ENCODE results near the gene SLC2A4. TPM values are rescaled to one million over a fixed set of nuclear protein-coding genes. Genes with fewer than 3 reads are reported as not detected.

SLC2A4 gene
- total and polyA plus RNA-seq, 2 experiments from 2014 or later, result 6.3 to 13.6 TPM

GRCh38 chr17:7241783-7242716 lies 39.5 kb upstream of the SLC2A4 start, which contains the start of gene GABARAP:
GABARAP (minus strand) TSS chr17:7242449; CDS start chr17:7242330, 119 bp downstream.
- Histone ChIP-seq H3K36me3 (ENCODE audit: insufficient read depth) (peaks cover 19% of the 10 kb centered on the region; the same call in 1 of the 2 replicates), H3K27me3 (ENCODE audit: insufficient read depth) (no peaks in the 10 kb centered on the region), H3K27ac (ENCODE audit: low read depth) (peak within 1 kb of the TSS; percentile 93), H4K20me1 (replicated peaks; ENCODE audit: insufficient read depth) (peaks cover 5% of the 10 kb centered on the region), H3K4me2 (peak within 1 kb of the TSS; percentile 81), H3K4me3 (peak within 1 kb of the TSS; percentile 78), H3K79me2 (replicated peaks; ENCODE audit: insufficient read depth) (peaks cover 38% of the 10 kb centered on the region), H3K9me2 (ENCODE audit: insufficient read depth) (no peaks in the 10 kb centered on the region), H3K4me1 (ENCODE audit: insufficient read depth) (peaks cover 25% of the 10 kb centered on the region), H2AFZ (peak within 1 kb of the TSS; percentile 84), H3F3A (replicated peaks; ENCODE audit: low read depth) (peaks cover 32% of the 10 kb centered on the region)
- Mint-ChIP-seq H3K27me3 (ENCODE audit: insufficient read depth, low read depth, poor library complexity) (peaks cover 29% of the 10 kb centered on the region), H3K4me1 (peaks cover 41% of the 10 kb centered on the region), H3K9me3 (no peaks in the 10 kb centered on the region; the same call in none of the 3 replicates), H3K36me3 (ENCODE audit: low read depth) (peaks cover 54% of the 10 kb centered on the region), H3K27ac (peak within 1 kb of the TSS; percentile 97), H3K4me3 (peak within 1 kb of the TSS; percentile 87)
- DNase-seq (ENCODE audit: low spot score), result peak; percentile 94
- TF ChIP-seq EZH2phosphoT487 (IDR thresholded peaks at IDR 0.05; ENCODE audit: unreplicated experiment) (no peak), CREB1 (CRISPR knock-in tag; IDR thresholded peaks at IDR 0.05; ENCODE audit: low read depth) (peak; percentile 73), POLR2AphosphoS5 (IDR thresholded peaks at IDR 0.05; ENCODE audit: low read depth) (0 out of 2 replicates have a peak, but pooled peaks have one; percentile 17)
- TF ChIP-seq, protein P1, sequence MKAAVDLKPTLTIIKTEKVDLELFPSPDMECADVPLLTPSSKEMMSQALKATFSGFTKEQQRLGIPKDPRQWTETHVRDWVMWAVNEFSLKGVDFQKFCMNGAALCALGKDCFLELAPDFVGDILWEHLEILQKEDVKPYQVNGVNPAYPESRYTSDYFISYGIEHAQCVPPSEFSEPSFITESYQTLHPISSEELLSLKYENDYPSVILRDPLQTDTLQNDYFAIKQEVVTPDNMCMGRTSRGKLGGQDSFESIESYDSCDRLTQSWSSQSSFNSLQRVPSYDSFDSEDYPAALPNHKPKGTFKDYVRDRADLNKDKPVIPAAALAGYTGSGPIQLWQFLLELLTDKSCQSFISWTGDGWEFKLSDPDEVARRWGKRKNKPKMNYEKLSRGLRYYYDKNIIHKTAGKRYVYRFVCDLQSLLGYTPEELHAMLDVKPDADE (IDR thresholded peaks at IDR 0.05), result no peak
- peak; percentile 10 for ATAC-seq

DNA sequence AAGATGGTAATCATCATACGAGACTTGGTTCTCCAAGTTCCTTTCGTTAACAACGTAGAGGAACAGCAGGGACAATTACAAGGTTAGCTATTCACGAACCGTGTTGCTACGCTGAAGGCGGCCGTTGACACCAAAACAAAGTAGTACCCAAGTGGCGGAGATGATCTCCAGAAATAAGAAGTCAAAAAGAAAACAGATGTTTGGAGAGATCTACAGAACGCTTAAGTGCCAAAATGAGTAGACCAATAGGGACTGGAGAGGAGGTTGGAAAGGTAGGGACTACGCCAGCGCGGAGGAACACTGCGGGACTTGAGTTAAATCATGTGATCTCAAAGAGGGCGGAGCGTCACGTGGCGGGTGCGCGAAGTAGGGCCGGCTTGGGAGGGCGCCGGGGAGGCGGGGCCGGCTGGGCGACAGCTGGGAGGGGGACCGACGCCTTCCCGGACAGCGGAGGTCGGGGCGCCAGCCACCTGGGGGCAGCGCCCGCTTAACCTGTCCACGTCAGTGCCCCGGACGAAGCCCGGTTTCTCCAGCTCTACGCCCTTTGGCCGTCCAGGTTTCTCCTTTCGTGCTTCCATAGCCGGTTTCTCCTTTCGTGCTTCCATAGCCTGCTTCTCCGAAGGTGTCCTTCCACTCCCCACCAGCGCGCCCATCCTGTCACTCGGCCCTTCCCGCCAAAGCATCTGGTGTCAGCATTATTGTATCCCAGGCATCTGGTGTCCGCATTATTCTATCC lies 38.6 kb upstream of the SLC2A4 start:
- peaks cover 38% of the 10 kb centered on the region for H3K79me2 ChIP-seq (replicated peaks; ENCODE audit: insufficient read depth)

More for the DNA sequence above, 38.6 kb upstream of the SLC2A4 start:
- H3F3A ChIP-seq (replicated peaks; ENCODE audit: low read depth), result peaks cover 27% of the 10 kb centered on the region
- Mint-ChIP-seq H3K4me1 (peaks cover 37% of the 10 kb centered on the region), H3K4me3 (peak overlapping the region; percentile 87), H3K36me3 (ENCODE audit: low read depth) (peaks cover 50% of the 10 kb centered on the region), H3K27ac (peak overlapping the region; percentile 97), H3K9me3 (no peaks in the 10 kb centered on the region; the same call in 1 of the 3 replicates), H3K27me3 (ENCODE audit: insufficient read depth, low read depth, poor library complexity) (peaks cover 24% of the 10 kb centered on the region)
- H3K36me3 ChIP-seq (ENCODE audit: insufficient read depth), result peaks cover 16% of the 10 kb centered on the region; the same call in 1 of the 2 replicates
- H2AFZ ChIP-seq, result peak overlapping the region; percentile 84
- peak overlapping the region; percentile 81 for H3K4me2 ChIP-seq
- H3K27me3 ChIP-seq (ENCODE audit: insufficient read depth), result no peaks in the 10 kb centered on the region
- H3K4me1 ChIP-seq (ENCODE audit: insufficient read depth), result peaks cover 20% of the 10 kb centered on the region
- no peaks in the 10 kb centered on the region for H3K9me2 ChIP-seq (ENCODE audit: insufficient read depth)
- peaks cover 4% of the 10 kb centered on the region; the same call in 1 of the 2 replicates for H4K20me1 ChIP-seq (replicated peaks; ENCODE audit: insufficient read depth)
- peak; percentile 99 for DNase-seq (ENCODE audit: low spot score)
- H3K27ac ChIP-seq (ENCODE audit: low read depth), result peak overlapping the region; percentile 93
- peak; percentile 83 for TF ChIP-seq POLR2AphosphoS5 (IDR thresholded peaks at IDR 0.05; ENCODE audit: low read depth)
- TF ChIP-seq CTCF (conservative IDR thresholded peaks at IDR 0.05; ENCODE audit: low read depth in 2 of 2), result peak in 1 of 2 experiments; percentile 34; a peak in 2 of 4 replicates
- TF ChIP-seq CREB1 (CRISPR knock-in tag; IDR thresholded peaks at IDR 0.05; ENCODE audit: low read depth), result peak; percentile 85
- TF ChIP-seq, protein P1 (IDR thresholded peaks at IDR 0.05), result peak; percentile 76
- no peak for TF ChIP-seq ZNF331 (CRISPR knock-in tag; IDR thresholded peaks at IDR 0.05; ENCODE audit: low read depth)
- TF ChIP-seq, protein P2, sequence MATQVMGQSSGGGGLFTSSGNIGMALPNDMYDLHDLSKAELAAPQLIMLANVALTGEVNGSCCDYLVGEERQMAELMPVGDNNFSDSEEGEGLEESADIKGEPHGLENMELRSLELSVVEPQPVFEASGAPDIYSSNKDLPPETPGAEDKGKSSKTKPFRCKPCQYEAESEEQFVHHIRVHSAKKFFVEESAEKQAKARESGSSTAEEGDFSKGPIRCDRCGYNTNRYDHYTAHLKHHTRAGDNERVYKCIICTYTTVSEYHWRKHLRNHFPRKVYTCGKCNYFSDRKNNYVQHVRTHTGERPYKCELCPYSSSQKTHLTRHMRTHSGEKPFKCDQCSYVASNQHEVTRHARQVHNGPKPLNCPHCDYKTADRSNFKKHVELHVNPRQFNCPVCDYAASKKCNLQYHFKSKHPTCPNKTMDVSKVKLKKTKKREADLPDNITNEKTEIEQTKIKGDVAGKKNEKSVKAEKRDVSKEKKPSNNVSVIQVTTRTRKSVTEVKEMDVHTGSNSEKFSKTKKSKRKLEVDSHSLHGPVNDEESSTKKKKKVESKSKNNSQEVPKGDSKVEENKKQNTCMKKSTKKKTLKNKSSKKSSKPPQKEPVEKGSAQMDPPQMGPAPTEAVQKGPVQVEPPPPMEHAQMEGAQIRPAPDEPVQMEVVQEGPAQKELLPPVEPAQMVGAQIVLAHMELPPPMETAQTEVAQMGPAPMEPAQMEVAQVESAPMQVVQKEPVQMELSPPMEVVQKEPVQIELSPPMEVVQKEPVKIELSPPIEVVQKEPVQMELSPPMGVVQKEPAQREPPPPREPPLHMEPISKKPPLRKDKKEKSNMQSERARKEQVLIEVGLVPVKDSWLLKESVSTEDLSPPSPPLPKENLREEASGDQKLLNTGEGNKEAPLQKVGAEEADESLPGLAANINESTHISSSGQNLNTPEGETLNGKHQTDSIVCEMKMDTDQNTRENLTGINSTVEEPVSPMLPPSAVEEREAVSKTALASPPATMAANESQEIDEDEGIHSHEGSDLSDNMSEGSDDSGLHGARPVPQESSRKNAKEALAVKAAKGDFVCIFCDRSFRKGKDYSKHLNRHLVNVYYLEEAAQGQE (IDR thresholded peaks at IDR 0.05; ENCODE audit: unreplicated experiment), result no peak
- peak; percentile 55 for ATAC-seq
- H3K4me3 ChIP-seq, result peak overlapping the region; percentile 78

Measured in GM23338 (cell line).